Hematopoietic multipotent progenitor cell treated with erythropoietin and hydrocortisone succinate and interleukin-3 and kit ligand, for 8 days (in vitro differentiated cells): ENCODE results near the gene HTR7.
A peak's percentile ranks its signal among the peaks of the same experiment; 100 is the strongest.

Source experiments
- DNase-seq: peaks from one replicate; pipeline ENCODE4 v3.0.0-alpha.2; 2015

Gene HTR7

GRCh38 chr10:90800232-90800796, 57.5 kb downstream of the HTR7 start:
- DNase-seq, result no peak

- DNase-seq, result no peak
Measured at GRCh38 chr10:90799172-90799571, 58.7 kb downstream of the HTR7 start.

DNA sequence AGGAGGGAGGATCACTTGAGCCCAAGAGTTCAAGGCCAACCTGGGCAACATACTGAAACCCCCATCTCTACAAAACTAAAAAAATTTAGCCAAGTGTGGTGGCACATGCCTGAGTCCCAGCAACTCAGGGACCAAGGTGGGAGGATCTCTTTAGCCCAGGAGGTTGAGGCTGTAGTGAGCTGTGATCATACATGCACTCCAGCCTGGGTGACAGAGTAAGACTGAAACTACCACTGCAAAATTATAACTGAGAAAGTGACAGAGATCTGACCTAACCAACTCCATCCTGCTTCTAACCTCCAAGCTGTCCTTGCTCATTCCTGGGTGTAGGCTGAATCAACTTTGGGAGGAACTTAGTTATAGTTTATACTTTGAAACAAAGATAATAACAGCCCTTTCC, 59.4 kb downstream of the HTR7 start:
- DNase-seq, result no peak

GRCh38 chr10:90790422-90790821, 67.4 kb downstream of the HTR7 start:
- no peak for DNase-seq

DNA sequence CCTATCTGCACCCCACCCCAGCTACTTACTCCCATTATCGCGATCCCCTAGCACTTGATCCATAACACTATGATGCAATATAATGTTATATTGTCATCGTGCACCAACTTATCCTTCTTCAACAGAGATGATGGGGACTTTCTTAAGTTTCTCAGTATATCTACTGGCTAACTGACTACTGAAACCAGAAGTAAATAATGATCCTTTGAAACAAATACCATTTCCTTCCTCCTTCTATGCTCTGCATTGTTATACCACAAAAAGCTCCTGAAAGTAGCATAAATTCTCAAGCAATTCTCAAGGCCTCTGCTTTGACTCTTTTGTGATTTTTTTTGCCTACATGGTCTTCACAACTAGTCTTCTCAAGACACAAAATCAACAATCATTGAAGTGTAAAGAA, 68.9 kb downstream of the HTR7 start:
- DNase-seq, result no peak

GRCh38 chr10:90788199-90788491, 69.7 kb downstream of the HTR7 start:
- DNase-seq, result no peak

GRCh38 chr10:90787393-90788198, 70.2 kb downstream of the HTR7 start:
- peak; percentile 30 for DNase-seq

- no peak for DNase-seq
Measured at GRCh38 chr10:90785782-90786181, 72.1 kb downstream of the HTR7 start.

DNA sequence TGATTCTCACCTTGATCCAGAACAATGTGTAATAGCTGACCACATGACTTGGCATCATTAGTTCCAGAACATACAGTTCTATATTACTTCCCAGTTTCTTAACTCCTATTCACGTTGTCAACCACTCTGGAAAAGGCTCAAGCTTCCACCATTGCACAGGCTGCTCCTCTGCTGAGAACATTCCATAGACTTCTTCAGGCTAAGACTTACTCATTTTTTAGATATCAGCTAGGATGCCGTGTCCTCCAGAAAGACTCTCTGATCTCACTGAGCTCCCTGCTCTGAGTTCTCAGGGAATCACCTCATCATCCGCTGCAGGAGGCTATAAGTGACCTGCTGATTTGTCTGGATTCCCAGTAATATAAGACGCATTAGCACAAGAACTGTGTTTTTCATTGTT, 73.1 kb downstream of the HTR7 start:
- no peak for DNase-seq

DNA sequence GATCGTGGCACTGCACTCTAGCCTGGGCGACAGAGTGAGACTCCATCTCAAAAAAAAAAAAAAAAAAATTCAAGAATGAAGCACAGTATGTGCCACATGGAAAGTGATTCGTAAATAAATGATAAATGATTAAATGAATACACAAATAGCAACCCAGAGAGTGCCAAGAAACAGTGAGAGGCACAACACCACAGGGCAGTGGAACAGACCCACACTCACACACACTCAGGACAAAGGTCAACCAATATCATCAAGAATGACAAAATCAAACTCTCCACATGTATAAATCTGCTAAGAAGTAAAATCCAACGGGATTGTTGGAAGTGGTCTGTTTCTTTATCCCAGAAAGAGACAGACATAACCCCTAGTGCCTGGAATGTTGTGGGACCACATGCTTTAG, 77.4 kb downstream of the HTR7 start:
- no peak for DNase-seq

- peak; percentile 25 for DNase-seq
Measured at GRCh38 chr10:90779548-90779947, 78.3 kb downstream of the HTR7 start.

GRCh38 chr10:90777621-90778020, 80.2 kb downstream of the HTR7 start:
- DNase-seq, result no peak

- no peak for DNase-seq
Measured at GRCh38 chr10:90775351-90776028, 82.3 kb downstream of the HTR7 start.

DNA sequence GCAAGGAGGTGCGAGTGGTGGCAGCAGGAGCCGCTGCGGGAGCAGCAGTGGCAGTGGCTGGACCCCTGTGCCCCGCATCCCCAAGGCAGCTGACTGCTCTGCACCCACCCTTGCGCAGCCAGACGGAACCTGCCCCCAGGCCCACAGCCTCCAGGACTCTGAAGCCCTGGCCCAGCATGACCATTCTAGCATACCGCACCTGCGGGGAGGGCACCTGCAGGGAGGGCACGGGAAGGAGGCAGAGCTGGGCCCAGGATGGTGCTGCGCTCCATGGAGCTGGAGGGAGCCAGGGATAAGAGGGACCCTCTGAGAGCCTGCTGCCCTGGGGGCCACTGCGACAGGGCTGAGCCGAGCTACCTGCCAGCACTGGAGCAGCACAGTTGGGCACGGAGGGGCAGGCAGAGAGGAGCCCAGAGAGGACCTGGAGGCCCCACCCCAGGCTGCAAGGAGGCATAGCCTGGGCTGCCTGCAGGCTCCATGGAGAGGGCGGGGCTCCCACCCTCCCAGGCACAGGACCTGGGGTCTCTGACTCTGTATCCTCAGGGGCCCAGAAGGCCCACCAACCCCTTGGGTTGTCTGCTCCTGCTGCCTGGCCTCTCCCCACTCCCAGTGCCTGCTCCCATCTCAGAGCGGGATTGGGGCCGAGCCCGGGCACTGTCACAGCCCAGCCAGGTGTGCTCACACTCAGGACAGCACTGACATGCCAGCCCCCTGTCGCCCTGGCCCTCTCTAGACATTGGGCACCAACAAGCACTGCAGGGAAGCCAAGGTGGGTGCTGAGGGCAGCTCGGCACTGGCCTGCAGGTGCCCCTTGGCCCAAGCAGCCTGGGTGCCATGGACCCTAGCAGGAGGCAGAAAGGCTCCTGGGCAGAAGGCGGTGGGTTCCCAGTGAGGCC, 87.6 kb downstream of the HTR7 start:
- DNase-seq, result no peak

GRCh38 chr10:90751107-90751997, 106.5 kb downstream of the HTR7 start:
- peak; percentile 50 for DNase-seq

GRCh38 chr10:90746829-90747228, 111.0 kb downstream of the HTR7 start:
- no peak for DNase-seq

GRCh38 chr10:90745565-90745964, 112.3 kb downstream of the HTR7 start:
- DNase-seq, result no peak

GRCh38 chr10:90743291-90743690, 114.5 kb downstream of the HTR7 start:
- no peak for DNase-seq

- no peak for DNase-seq
Measured at GRCh38 chr10:90741926-90742565, 115.8 kb downstream of the HTR7 start.

DNA sequence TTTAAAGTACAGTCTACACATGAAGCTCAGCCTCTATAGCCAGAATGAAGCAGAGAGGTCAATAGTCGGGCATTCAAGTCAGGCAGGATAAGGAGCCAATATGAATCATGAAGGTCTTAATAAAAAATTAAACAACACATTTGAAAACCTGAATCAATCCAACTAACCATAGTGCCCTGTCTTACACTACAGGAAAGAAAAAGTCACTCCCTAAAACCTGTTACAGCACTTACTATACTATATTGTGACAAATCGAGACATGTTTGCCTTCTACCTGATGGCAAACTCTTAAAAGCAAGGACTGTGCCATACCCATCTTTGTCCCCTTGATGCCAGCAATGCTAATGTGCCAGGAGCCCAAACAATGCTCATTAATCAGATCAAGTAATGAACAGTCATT, 117.6 kb downstream of the HTR7 start:
- no peak for DNase-seq

- no peak for DNase-seq
Measured at GRCh38 chr10:90738885-90739284, 119.0 kb downstream of the HTR7 start.

DNA sequence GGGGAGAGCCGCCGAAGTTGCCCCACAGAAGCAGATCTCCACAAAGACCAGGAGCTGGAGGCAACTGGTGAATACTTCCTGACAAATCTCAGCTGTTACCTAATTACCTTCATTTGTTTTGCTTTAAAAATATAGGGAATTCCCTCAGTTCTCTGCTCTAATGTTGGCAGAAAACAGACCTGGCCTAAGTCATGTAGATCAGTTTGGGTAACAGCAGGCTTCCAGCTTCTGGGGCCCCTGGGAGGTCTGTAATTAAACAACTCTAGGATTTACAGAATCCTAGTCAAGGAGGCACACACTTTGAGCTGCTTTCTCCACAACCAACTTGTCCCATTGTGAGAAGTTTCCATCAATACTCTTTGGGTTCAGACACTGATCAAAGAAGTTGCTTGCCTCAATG, 123.4 kb downstream of the HTR7 start:
- DNase-seq, result no peak
